HG03378 (cell line): Measurements from ENCODE around the gene GNG7.
"Not testable (repeated sequence)": the region's sequence is repeated elsewhere in the genome, so short reads cannot be mapped to it uniquely, and the experiment has no call there.

Source experiments
- ATAC-seq: cut with Tn5 transposase; IDR thresholded peaks from one replicate; pipeline ENCODE4 v1.9.1; 2021; ENCODE audit warnings: mild to moderate bottlenecking, moderate library complexity; ENCODE audit not compliant: unreplicated experiment

Gene GNG7

DNA sequence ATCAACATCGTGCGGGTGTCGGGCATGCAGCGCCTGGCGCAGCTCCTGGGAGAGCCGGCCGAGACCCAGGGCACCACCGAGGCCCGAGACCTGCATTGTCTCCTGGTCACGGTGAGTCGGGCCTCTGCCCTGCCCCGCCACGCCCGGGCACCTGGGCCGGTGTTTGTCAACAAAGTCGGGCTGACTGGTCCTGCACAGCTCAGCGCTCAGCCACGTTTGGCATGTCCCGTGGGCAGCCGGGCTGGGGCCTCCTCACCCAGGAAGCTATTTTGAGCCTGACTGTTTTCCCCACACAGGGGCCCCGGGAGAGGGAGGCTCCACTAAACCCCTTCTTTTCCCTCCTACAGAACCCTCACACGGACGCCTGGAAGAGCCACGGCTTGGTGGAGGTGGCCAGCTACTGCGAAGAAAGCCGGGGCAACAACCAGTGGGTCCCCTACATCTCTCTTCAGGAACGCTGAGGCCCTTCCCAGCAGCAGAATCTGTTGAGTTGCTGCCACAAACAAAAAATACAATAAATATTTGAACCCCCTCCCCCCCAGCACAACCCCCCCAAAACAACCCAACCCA, 225.3 kb downstream of the GNG7 start:
- ATAC-seq: no peak

DNA sequence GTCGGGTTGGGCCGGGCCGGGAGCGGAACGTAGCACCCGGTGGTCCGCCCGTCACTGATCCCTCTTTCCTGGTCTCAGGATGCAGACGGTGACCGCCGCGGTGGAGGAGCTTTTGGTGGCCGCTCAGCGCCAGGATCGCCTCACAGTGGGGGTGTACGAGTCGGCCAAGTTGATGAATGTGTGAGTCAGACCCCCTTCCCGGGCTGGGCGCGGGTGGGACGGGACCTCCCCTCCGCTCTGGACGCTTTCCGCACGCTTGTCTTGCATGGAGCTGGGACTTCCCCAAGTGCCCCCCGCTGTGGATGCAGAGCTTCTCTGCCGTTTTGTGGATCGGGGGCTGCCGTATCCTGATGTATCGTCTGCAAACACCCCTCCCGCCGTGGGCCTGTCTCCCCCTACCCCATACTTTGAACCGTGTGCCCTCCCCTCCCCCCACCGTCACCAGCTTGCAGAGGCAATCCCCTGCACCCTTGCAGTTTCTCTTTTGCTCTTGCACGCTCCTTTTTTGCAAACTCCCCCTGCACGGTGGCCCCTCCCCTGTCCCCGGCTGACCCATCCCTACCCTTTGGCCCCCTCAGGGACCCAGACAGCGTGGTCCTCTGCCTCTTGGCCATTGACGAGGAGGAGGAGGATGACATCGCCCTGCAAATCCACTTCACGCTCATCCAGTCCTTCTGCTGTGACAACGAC, 225.9 kb downstream of the GNG7 start:
- peak; percentile 2 for ATAC-seq

DNA sequence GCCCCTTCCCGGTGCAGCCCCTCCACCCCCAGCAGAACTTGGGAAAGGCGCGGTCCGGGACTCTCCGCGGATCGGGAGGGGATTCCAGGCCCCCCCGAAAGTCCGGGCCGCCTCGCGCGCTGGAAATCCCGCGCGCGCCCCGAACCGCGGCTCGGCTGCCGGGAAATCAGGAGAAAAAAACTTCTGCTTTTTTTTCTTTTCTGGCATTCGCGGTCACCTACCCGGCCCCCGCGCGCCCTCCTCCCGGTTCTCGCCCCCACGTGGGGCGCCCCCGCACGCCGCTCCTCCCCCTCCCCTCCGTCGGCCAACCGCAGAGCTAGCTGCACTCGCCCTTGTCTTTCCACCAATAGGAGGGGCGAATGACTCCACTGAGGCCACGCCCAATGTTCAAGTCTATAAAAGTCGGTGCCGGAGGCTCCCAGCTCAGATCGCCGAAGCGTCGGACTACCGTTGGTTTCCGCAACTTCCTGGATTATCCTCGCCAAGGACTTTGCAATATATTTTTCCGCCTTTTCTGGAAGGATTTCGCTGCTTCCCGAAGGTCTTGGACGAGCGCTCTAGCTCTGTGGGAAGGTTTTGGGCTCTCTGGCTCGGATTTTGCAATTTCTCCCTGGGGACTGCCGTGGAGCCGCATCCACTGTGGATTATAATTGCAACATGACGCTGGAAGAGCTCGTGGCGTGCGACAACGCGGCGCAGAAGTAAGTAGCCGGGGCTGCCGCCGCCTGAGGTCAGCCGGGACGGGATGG, 226.6 kb downstream of the GNG7 start, which contains the start of gene GADD45B:
TSS of gene GADD45B (plus strand) at position 426 of the 749 bp plus-strand sequence. CDS start at position 658, 232 bp downstream.
- peak; percentile 64 for ATAC-seq

DNA sequence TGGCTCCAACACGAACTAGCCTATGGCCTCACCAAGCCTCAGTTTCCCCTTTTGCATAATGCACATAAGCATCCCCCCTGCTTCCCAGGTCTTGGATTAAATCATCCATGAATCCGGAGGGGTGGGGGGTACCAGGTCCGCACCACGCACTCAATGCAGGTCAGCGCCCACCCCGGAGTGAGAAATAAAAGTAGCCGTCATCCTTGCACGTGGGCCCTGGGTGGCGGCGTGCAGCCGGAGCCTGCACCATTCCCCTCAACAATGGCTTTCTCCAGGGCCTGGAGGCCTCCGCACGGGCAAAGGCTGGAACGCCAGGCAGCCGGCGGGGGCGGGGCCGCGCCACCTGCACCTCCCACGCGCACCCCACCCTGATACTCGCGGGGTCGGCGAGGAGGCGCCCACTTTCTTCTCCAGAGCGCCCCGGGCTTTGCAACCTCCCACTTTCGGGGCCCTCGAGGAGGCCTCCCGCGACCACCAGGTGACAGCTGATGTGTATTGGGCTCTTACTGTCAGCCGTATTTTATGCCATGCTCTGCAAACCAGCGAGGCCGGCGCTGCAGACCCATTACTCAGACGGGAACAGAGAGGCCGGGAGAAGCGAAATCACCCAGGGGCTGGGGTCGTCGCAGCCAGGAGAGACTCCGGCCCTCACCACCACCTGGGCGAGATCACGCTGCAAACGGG, 227.3 kb downstream of the GNG7 start:
- ATAC-seq: no peak

DNA sequence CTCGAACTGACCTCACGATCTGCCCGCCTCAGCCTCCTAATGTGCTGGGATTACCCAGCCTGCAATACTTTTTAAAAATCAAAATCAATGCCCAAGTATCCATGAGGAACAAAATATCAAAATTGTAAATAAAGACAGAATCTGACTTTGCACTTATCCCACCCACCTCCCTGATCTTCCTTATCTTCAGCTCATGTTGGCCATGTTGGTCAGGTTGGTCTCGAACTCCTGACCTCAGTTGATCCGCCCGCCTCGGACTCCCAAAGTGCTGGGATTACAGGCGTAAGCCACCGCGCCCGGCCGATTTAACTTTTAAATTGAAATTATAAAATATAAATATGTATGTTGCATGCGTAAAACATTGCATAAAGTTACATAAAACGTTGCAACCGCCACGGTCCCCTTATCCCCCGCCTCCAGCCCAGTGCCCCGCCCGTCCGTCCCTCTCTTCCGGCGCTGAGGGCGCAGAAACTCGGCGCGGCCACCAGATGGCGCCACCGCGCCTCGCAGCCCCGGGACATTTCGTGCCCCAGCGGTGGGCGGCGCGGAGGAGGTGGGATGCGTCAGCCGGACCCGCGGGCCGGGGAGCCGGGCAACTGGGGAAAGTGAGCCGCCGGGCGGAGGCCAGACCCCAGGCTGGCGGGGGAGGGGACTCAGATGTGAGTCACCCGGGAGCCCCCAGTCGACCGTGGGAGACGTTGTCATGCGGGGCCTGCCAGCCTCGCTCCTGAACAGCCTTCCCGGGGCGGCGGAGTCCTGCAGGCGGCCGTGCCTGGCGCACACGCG, 228.1 kb downstream of the GNG7 start:
- ATAC-seq: no peak

DNA sequence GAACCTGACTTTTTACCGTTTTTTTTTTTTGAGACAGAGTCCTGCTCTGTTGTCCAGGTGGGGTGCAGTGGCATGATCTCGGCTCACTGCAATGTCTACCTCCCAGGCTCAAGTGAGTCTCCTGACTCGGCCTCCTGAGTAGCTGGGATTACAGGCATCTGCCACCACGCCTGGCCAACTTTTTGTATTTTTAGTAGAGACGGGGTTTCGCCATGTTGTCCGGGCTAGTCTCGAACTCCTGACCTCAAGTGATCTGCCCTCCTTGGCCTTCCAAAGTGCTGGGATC, 232.6 kb downstream of the GNG7 start:
- ATAC-seq: not testable (repeated sequence)

DNA sequence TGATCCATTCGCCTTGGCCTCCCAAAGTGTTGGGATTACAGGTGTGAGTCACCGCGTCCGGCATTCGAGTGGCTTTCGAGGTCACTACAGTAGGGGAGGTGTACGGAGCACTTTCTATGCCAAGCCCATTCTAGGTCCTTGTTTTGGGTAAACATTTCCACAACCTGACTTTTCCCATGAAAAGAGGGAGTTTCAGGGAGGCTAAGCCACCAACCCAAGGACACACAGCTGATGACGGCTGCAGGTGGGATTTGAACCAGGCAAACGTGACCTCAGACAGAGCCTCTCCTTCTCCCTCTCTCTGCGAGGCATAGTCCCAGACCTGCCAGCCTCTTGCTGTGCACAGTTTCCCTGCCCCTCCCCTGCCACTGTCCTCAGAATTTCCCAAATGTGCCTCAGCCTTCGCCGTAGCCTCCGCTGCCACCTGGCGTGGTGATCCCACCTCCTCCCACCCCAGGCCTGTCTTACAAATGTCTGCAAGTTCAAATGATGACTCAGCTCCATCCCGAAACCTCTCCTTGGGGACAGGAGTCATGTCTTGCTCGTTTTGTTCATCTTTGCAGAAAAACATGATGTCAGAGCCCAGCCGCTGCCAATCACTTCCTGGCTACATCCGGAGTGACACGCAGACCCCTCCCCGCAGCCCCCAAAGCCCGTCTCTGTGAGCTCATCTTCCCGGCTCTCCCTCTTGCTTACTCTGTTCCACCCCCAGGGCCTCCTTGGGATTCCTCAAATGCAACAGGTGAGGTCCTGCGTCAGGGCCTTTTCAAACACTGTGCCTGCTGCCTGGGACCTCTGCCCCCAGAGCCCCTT, 233.2 kb downstream of the GNG7 start:
- no peak for ATAC-seq

DNA sequence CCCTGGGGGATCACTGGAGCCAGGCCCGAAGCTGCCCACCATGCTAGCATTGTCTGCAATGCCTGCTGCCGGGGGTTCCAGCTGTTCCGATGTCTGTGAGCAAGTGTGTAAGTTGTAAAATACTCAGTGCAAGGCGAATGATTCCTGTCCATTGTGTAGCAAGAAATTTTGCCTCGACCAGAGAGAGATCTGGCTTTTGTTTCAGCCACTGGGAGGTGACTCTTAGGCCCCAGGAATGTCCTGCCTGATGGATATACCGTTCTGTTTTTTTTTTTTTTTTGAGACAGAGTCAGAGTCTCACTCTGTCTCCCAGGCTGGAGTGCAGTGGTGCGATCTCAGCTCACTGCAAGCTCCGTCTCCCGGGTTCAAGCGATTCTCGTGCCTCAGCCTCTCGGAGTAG, 233.9 kb downstream of the GNG7 start:
- no peak for ATAC-seq

DNA sequence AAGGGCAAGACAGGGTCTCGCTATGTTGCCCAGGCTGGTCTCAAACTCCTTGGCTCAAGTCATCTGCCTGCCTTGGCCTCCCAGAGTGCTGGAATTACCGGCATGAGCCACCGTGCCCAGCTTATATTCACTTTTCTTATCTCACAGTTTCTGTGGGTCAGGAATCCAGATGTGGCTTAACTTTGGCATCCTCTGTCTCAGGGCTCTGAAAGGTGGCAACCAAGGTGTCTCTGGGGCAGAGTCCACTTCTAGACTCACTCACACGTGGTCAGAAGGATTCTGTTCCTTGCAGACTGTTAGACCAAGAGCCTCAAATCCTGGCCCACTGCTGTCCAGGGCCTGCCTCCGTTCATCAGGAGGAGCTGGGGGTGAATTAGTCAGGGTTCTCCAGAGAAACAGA, 238.1 kb downstream of the GNG7 start:
- no peak for ATAC-seq

DNA sequence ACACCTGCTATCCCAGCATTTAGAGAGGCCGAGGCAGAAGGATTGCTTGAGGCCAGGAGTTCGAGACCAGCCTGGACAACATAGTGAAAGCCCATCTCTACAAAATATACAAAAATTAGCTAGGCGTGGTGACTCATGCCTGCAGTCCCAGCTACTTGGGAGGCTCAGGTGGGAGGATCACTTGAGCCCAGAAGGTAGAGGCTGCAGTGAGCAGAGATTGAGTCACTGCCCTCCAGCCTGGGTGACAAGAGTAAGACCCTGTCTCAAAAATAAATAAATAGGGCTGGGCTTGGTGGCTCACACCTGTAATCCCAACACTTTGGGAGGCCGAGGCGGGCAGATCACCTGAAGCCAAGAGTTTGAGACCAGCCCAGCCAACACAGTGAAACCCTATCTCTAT, 238.8 kb downstream of the GNG7 start:
- not testable (repeated sequence) for ATAC-seq

DNA sequence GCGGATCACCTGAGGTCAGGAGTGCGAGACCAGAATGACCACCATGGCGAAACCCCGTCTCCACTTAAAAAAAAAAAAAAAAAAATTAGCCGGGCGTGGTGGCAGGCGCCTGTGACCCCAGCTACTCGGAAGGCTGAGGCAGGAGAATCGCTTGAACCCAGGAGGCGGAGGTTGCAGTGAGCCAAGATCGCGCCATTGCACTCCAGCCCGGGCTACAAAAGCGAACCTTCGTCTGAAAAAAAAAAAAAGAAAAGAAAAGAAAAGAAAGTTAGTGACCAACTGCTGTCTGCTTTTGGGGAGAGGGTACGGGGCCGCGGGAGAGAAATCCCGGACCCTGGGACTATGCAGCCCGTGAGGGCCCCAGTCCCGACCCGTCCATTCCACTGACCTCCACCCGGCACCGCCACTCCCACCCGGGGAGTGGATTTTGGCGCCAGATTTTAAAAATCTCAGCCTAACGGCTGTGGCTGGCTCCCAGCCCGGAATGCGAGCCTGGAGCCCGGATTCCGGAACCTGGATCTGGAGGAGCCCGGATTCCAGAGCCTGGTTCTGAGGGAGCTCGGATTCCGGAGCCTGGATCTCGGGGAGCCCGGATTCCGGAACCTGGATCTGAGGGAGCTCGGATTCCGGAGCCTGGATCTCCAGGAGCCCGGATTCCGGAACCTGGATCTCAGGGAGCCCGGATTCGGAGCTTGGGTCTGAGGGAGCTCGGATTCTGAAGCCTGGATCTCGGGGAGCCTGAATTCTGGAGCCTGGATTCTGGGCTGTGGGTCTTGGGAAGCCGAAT, 239.7 kb downstream of the GNG7 start:
- ATAC-seq: no peak

DNA sequence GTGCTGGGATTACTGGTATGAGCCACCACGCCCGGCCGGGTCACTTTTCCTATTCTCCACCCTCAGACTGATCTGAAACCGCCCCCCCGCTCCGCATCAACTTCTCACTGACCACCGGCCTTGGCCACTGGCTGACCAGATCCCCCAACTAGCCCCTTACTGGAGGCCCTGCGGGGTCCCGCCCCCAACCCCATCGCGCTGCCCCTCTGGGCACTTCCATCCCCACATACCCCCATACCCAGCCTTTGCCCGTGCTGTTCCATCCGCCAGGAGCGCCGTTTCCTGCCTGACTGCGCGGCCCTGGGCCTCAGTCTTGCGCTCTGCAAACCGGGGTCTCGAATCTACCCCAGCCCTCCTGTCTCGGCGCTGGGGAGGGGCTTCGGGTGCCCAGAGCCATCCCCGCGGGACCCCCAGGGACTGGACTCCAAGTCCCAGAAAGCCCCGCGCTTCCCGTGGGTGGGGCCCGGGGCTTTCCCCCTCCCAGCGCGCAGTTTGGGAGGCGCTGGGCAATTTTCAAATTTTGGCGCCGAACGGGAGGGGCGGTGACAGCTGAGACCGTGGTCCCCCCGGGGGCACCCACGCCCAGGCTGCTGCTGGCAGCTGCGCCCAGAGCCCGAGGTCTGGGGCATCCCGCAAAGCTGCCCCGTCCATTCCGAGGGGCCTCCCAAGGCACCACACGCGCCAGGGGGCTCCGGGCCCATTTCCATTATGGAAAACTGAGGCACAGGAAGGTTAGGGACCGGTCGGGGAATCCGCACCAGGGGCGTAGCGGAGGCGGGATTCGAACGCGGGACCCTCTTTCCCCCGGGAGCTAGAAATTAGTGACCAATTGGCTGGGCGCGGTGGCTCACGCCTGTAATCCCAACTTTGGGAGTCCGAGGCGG, 240.5 kb downstream of the GNG7 start:
- ATAC-seq: no peak
